HL-60/S4 treated with phorbol 12-myristate 13-acetate at 8.2 ng/mL for 4 days and 3 days (cell line): ENCODE results near the gene IZUMO2.

Source experiments
- in situ Hi-C: fragments of 300-500 bp; cut with MboI; formaldehyde crosslinking; loops from 2 replicates; pipeline ENCODE4 v1.15.0; 2022; ENCODE audit warnings: low sequenced_read_pairs

IZUMO2 gene

GRCh38 chr19:50162988-50163387 is at the start of gene IZUMO2:
Gene IZUMO2 (minus strand): TSS chr19:50163281. CDS start chr19:50163194, 87 bp downstream.
- in situ Hi-C loops: no loop called here

DNA sequence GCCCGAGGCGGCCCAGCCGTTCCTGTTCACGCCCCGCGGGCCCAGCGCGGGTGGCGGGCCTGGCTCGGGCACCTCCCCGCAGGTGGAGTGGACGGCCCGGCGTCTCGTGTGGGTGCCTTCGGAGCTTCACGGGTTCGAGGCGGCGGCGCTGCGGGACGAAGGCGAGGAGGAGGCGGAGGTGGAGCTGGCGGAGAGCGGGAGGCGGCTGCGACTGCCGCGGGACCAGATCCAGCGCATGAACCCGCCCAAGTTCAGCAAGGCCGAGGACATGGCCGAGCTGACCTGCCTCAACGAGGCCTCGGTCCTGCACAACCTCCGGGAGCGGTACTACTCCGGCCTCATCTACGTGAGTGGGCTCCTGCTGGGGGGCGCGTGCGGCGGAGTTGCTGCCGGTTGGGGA is 47.3 kb upstream of the IZUMO2 start:
- in situ Hi-C loops: no loop called here

DNA sequence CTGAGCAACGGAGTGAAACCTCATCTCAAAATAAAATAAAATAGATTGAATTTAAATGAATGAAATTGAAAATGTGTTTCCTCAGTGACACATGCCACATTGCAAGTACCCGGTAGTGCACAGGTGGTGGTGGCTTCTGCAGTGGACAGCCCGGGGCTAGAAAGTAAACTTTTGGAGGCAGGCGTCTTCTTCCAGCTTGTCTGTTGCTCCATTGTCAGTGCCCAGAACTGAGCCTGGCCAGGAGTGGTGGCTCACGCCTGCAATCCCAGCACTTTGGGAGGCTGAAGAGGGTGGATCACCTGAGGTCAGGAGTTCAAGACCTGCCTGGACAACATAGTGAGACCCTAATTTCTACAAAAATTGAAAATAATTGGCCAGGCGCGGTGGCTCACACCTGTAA is 46.0 kb upstream of the IZUMO2 start:
- in situ Hi-C loops: no loop called here

- in situ Hi-C loops: no loop called here
Observed at GRCh38 chr19:50207730-50208129, 44.6 kb upstream of the IZUMO2 start.

DNA sequence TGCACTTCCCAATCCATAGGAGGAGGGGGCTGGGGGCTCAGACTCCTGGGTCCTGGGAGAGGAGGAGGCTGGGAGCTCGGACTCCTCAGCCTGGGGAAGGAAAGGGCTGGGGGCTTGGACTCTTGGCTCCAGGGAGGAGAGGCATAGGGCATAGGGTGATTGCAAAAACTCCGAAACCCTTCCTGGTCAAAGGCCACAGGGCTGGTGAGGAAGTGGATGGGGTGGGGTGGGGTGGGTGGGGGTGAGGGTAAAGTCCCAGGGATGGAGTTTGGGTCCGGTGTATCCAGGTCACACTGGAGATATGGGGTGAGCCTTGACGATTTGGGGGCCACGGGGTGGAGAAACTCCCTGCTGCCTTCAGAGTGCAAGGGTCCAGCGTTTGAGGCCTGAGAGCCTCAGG is 43.1 kb upstream of the IZUMO2 start:
- in situ Hi-C loops: no loop called here

DNA sequence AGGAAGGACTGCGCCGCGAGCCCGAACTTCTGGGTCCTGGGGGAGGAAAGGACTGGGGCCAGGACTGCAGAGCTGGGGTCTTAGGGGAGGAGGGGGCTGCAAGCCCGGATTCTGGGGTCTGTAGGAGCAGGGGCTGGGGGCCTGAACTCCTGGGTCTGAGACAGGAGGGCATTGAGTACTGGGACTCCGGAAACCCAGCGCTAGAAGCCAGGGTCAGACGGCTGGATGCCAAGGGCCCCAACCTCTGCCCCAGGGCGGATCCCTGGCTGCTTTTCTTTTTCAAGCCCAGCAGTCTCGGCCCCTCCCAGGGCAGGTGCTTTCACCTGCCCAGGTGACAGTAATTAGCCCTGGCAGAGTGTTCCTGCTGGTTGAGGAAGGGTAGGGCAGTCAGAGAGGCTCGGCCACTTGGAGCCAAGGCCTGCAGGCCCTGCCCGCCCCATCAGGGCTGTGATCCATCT is 42.6 kb upstream of the IZUMO2 start:
- in situ Hi-C loops: no loop called here

DNA sequence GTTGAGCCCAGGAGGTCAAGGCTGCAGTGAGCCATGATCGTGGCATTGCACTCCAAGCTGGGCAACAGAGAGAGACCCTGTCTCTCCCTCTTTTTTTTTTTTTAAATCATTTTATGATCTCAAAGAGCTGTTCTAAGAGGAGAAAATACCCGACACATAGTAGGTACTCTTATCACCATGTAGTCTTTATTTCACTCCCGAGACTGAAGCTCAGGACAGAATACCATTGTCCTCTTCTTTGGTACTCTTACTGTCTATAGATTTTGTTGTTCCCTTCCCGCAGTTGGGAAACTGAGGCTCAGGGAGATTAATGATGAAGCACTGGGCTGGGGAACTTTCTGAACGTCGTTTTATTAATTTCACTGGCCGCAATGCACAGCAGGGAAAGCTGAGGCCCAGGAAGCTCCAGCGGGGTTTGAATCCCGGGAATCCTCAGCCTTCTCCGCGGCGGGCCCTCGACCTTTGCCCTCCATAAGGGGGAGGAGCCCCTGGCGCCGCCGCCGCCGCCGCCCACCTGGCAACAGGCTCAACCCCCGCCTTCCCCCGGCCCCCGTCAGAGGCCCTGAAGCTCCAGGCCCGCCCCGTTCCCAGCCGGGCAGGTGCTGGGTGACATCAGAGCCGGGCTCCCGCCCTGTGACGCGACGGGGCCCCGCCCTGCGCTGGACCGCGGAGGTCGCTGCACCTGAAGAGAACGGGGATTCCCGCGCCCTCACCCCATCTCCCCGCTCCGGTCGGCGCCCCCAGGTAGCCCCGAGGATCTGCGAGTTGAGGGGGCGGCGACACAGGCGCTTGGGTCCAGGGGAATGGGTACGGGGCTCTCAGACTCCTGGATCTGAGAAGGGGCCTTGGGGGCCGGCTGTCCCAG is 42.0 kb upstream of the IZUMO2 start:
- in situ Hi-C loops: no loop called here

DNA sequence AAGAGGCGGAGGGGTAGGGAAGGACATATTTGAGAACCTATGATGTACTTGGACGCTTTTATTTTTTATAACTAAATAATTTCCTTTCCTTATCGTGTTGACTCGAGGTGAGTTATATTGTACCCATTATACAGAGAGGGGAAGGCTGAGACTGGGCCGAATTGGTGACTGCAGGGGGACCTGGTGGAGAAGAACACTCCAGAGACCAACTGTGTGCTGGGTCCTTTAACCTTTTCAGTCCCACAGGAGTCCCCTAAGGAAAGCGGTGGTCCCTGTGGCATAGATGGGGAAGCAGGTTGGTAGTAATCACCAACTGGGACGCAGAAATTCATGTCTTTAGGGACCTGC is 41.0 kb upstream of the IZUMO2 start:
- in situ Hi-C loops: no loop called here

- in situ Hi-C loops: no loop called here
Observed at GRCh38 chr19:50203281-50204080, 40.4 kb upstream of the IZUMO2 start, which contains the start of gene MYH14. Gene MYH14 (plus strand): TSS chr19:50203622. CDS start chr19:50210366, 6,744 bp downstream.

DNA sequence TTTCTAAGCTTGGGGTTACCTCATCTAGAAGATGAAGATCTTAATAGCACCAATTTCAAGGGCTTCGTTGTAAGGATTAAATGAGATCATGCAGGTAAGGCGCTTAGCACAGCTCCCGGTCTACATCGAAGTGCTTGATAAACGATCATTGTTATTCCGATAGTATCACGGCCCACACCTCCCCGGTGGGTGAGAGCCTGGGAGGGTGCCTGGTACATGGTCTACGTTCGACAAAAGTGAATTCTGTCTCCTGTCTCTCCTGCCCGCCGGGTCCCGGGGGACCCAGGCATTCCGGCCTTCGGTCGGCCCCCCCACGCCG is 39.8 kb upstream of the IZUMO2 start:
- in situ Hi-C loops: no loop called here

GRCh38 chr19:50202386-50202785 is 39.3 kb upstream of the IZUMO2 start:
- in situ Hi-C loops: no loop called here

GRCh38 chr19:50199259-50199555 is 36.1 kb upstream of the IZUMO2 start:
- in situ Hi-C loops: no loop called here

DNA sequence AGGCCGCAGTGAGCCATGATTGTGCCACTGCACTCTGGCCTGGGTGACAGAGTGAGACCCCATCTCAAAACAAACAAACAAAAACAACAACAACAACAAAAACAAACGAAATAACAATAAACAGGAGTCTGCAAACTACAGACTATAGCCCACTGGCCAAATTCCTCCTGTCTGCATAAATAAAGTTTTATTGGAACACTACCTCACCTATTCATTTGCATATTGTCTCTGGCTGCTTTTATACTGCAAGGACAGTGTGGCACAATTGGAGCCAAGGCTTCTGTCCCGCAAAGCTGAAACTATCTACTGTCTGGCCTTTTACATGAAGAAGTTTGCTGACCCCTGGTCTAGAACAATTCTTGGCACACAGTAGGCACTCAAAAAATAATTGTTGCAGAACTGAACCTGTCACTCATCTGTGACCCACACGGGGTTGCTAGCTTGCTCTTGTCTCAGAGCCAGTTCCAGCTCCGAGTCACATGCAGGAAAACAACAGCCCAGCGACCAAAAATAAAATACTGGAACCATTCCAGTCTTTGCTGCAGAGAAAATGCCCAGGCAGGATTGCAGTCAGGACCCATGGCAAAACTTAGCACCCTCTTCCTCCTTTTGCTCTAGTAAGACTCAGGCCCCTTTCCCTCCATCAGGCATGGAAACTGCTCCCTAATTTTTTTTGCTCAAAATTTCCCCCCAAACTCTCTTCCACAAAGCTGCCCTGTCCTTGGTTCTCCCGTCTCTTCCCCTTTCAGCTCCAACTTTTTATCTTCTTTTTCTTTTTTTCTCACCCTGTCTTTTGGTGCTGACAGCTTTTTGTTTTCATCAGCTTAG is 35.6 kb upstream of the IZUMO2 start:
- in situ Hi-C loops: no loop called here

DNA sequence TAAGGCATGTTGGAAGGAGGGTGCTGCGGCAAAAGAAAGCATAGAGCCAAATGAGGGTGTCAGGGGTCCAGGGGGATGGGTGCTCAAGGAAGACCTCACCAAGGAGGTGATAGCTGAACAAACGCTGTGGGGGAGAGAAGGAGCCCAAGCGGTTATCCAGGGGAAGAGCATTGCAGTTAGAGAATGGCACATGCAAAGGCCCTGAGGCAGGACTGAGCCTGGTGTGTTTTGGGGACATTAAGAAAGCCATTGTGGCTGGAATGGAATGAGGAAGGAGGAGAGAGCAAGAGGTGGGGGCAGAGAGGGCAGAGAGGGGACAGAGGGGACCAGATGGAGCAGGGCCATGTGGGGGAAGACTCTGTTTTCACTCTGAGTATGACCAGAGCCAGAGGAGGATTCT is 34.3 kb upstream of the IZUMO2 start:
- in situ Hi-C loops: no loop called here

GRCh38 chr19:50196322-50196932 is 33.3 kb upstream of the IZUMO2 start:
- in situ Hi-C loops: no loop called here

DNA sequence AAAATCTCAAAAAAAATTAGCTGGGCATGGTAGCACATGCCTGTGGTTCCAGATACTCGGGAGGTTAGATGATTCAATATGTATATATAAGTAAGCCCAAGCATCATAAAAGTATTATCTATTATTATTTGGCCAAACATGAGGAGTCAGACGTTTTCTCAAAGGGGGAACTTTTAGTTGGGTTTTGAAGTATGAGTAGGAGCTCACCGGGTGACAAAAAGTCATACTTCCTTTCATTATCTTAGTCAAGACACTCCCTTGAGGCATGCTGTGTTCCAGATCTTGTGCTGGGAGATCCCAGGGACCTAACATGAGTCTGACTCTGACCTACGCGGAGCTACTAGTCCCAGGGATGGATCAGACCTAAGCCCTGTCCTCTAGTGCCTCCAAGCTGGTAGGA is 32.1 kb upstream of the IZUMO2 start:
- in situ Hi-C loops: no loop called here

GRCh38 chr19:50192463-50193211 is 29.6 kb upstream of the IZUMO2 start:
- in situ Hi-C loops: no loop called here

- in situ Hi-C loops: no loop called here
Observed at GRCh38 chr19:50191216-50191615, 28.1 kb upstream of the IZUMO2 start.

DNA sequence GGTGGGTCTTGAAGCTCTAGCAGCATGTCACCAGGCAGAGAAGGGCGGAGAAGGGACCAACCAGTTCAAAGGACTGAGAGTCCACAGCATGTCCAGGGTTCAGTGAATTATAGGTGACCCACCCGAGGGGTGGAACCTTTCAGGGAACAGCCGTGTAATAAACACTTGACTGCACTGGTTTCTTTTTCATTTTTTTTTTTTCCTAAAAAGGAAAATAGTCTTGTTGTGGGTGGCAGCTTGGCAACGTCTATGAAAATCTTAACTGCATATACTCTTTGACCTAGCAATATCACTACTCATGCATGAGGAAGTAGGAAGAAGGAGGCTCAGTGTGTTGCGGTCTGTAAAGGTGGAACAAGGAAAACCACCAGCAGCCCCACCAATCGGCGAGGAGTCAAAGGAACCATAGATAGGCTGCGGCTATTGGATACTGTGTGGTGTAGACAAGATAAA is 27.4 kb upstream of the IZUMO2 start:
- in situ Hi-C loops: no loop called here

DNA sequence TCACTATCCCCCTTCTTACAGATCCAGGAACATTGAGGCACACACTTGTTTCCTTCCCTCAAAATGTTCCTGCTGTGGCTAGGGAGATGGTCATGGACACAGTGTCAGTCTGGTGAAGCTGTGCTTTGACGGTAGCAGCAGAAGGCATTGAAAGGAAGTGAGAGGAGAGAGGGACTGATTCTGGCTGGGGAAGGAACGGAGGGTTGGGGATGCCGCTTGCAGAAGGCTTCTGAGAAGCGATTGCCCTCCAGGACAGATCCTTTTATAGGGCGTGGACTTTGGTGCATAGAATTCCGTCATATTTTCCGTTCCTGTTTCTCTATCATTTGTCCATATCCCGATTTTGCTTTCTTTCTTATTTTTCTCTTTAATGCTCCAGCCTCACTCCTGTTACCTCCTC is 26.2 kb upstream of the IZUMO2 start:
- in situ Hi-C loops: no loop called here
